GOT3 (cell line): ENCODE measurements around the gene PEAK1.
"Not testable (repeated sequence)": the region's sequence is repeated elsewhere in the genome, so short reads cannot be mapped to it uniquely, and the experiment has no call there.

Experiments
- DNase-seq: peaks from one replicate; lab custom pipeline; 2025; ENCODE audit warnings: mixed read lengths; lab: John Stamatoyannopoulos, UW

PEAK1 gene

GRCh38 chr15:77406173-77406759 is 13.6 kb downstream of the PEAK1 start:
- DNase-seq: not testable (repeated sequence)

- no peak for DNase-seq
These were observed 17.0 kb downstream of the PEAK1 start for GRCh38 chr15:77402740-77403379.

DNA sequence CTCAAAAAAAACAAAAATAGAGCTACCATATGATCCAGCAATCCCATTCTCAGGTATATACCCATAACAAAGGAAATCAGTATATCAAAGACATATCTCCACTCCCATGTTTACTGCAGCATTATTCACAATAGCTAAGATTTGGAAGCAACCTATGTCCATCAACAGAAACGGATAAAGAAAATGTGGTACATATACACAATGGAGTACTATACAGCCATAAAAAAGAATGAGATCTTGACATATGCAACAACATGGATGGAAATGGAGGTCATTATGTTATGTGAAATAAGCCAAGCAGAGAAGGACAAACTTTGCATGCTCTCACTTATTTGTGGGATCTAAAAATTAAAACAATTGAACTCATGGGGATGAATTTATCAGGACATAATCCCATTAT is 19.6 kb downstream of the PEAK1 start:
- DNase-seq: no peak

- no peak for DNase-seq
These were observed 21.0 kb downstream of the PEAK1 start for GRCh38 chr15:77398927-77399326.

GRCh38 chr15:77396692-77397091 is 23.2 kb downstream of the PEAK1 start:
- DNase-seq: no peak

GRCh38 chr15:77395013-77395774 is 24.7 kb downstream of the PEAK1 start:
- DNase-seq: no peak

- no peak for DNase-seq
These were observed 26.4 kb downstream of the PEAK1 start for GRCh38 chr15:77393471-77393840.

GRCh38 chr15:77392762-77393470 is 27.0 kb downstream of the PEAK1 start:
- no peak for DNase-seq

GRCh38 chr15:77391372-77391951 is 28.4 kb downstream of the PEAK1 start:
- DNase-seq: no peak

GRCh38 chr15:77387365-77388105 is 32.4 kb downstream of the PEAK1 start:
- no peak for DNase-seq

DNA sequence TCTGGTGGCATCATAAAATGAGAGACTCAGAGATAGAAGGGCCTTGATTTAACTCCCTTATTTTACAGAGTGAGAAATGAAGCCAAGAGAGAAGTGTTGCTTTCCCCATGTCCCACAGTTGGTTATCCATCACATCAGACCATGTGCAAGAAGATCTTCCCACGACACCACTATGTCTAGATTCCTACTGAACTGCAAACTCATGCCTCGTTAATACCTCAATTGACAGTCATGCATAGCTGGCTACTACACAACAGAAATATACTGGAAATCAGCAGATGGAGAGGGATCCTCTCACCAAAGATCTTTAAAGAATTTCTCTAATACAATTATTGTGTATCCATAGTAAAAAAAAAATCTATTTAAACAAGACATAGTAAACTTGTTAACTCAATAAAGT is 33.3 kb downstream of the PEAK1 start:
- no peak for DNase-seq

DNA sequence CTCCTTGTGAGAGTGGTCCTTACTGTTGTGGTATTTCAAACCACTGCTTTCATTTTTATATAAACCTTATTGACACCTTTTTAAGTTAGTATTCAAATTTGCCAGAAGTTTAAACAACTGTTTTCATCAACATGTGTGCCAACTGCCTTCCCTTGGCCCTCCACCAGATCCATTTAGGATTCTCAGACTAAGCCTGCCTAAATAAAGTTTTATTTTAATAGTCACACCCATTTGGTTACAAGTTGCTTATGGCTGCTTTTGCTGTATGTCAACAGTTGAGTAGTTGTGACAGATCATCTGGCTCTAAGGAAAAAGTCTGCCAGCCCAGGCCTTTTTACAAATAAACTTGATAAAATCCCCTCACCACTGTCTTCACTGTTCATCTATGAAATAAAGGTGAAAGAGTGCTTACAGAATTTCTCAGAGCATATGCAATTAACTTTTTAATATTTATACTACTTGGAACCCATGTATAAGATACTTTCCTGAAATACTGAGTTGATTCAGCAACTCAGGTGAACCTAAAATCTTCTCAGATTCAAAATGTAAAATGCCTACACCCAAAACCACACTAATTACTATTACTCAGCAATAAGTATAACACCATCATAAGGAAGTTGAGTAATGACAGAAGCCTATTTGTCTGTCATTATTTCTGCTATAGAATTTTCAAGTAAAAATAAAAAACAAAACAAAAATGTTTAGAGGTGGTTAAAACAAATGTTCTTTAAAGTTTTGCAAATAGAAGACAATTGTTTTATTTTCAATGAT is 35.1 kb downstream of the PEAK1 start:
- DNase-seq: no peak

DNA sequence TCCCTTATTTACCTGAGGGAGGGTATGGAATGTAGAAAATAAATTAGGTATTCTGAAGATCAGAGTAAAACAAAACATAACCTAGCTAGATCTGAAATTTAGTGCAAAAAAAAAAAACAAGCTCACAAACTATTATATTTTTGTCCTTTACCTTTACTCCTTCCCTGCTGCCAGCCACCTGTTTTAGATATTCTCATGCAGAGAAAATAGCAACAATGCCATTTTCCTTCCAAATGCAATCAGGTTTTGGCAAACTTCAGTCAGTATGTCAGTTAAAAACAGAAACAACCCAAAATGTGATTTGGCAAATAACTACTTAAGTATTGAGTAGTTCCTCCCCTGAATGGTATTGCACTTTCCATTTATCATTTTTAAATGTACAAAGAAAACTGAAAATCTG is 35.8 kb downstream of the PEAK1 start:
- DNase-seq: no peak

DNA sequence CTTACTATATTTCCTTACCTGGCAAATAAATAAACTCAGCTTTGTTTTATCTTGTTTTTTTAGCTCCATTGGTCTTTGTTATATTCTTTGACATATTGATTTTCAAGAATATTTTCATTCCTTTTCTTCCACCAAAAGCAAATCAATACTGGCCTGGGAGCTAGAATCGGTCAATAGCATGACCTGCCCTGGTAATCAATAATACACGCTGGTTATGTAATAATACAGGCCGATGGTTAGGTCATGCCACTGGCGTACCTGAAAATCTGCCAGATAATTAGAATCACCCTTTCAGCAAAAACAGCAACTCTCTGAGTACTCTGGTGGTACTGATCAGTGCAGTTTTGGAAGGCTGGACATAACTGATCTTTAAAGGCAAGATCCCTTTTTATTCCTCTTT is 39.9 kb downstream of the PEAK1 start:
- DNase-seq: no peak

DNA sequence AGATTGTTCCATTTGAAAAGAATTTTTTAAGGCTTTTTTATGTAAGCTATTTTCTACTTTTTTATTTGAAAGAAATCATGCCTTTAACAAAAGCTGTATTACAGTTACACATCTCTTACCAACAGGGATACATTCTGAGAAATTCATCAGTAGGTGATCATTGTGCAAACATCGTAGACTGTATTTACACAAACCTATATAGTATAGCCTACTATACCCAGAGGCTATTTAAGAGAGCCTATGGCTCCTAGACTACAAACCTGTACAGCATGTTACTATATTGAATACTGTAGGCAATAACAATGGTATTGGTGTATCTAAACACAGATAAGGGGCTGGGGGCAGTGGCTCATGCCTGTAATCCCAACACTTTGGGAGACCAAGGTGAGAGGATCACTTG is 43.1 kb downstream of the PEAK1 start:
- DNase-seq: no peak

DNA sequence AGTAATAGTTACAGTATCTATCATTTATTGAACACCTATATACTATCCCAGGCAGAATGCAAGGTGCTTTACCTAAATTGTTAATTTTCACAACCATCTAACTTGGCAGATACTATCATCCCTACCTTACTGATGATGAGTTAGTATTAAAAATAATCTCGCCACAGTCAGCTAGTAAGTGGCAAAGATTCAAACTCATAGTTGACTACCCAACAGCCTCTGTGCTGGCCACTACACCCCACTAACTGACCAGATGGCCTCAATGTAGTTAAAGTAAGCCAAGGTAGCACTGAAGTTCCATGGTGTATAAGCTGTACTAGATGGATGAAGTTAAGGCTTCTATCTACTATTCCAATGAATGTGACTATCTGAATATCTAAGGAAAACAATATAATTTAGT is 44.8 kb downstream of the PEAK1 start:
- DNase-seq: no peak

GRCh38 chr15:77373441-77373840 is 46.5 kb downstream of the PEAK1 start:
- DNase-seq: no peak

DNA sequence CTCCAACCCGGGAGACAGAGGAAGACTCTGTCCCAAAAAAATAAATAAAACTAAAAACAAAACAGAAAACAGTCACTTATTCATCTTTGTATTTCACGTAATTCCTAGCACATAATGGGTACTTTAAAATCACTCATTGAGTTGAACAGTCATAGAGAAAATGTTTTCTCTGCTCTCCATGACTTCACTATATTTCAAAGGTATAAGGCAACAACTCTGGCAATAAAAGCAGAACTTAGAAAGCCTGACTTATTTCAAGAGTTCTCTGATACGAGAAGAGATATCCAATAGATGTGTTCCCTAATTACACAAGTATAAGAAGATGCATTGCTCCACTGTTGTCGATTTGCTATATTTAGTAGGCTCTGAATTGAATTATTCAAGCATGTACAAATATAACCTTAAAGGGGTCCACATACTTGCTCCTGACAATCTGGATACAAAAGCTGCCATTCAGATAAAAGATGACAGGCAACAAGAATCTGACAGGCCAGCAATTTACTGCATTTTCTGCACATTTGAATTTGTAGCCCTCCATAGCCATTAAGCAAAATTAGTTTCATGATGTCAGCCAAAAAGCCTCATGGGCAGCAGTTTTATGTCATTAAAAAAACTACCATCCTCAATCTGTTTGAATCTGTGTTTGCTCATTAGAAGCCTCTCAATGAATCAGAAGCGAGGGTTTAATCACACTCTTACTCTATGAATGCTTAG is 47.9 kb downstream of the PEAK1 start:
- DNase-seq: no peak

DNA sequence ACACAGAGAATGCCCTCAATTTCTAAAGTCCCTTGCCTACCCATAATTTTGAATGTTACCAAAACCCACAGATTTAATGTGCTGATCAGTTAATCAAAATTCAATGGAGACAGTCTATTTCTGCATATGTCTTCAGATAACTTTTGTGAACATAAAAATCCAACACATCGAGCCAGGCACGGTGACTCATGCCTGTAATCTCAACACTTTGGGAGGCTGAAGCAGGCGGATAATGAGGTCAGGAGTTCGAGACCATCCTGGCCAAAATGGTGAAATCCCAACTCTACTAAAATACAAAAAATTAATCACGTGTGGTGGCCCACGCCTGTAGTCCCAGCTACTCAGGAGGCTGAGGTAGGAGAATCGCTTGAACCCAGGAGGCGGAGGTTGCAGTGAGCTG is 49.3 kb downstream of the PEAK1 start:
- no peak for DNase-seq

DNA sequence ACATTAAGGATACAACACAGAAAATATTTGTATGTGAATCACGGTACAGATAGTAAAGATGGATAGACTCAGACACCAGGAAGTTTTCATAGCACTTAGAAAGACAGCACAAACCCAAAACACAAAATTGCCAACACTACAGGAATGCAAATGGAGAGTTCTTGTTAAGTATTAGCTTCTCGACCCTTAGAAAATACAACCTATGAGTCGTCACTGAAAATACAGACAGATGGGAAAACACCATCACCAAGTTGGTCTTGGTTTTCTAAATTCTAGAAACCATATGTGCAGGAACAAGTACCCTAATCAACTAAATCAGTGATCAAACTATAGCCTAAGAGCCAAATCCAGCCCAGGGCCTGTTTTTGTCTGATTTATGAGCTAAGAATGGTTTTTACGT is 50.7 kb downstream of the PEAK1 start:
- no peak for DNase-seq
